LNCAP (cell line): ENCODE data around the gene VANGL2.

Experiments
- TF ChIP-seq, protein P1 (sequence below): fragments of 450-650 bp; IDR thresholded peaks from 2 replicates; pipeline ENCODE4 v1.5.1; 2017; ENCODE audit warnings: mild to moderate bottlenecking

Gene VANGL2

DNA sequence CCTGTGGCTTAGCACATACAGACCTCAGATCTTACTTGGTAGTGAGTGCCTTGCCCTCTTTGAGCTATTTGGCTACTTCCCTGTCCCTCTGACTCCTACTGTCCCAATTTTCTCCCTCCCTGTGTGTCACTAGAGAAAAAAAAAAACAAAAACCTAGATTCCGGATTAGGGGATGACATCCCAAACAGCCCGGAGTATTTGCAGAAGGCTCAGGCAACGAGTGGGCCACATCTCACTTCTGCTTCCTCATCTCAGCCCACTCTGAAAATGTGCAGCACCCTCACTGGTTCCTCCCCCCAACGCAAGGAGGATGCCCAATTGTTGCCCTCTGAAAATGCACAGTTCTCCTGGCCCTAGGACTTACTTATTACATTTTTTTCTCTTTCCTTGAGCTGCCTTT, 28.6 kb upstream of the VANGL2 start:
- TF ChIP-seq, protein P1, sequence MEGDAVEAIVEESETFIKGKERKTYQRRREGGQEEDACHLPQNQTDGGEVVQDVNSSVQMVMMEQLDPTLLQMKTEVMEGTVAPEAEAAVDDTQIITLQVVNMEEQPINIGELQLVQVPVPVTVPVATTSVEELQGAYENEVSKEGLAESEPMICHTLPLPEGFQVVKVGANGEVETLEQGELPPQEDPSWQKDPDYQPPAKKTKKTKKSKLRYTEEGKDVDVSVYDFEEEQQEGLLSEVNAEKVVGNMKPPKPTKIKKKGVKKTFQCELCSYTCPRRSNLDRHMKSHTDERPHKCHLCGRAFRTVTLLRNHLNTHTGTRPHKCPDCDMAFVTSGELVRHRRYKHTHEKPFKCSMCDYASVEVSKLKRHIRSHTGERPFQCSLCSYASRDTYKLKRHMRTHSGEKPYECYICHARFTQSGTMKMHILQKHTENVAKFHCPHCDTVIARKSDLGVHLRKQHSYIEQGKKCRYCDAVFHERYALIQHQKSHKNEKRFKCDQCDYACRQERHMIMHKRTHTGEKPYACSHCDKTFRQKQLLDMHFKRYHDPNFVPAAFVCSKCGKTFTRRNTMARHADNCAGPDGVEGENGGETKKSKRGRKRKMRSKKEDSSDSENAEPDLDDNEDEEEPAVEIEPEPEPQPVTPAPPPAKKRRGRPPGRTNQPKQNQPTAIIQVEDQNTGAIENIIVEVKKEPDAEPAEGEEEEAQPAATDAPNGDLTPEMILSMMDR, result no peak

DNA sequence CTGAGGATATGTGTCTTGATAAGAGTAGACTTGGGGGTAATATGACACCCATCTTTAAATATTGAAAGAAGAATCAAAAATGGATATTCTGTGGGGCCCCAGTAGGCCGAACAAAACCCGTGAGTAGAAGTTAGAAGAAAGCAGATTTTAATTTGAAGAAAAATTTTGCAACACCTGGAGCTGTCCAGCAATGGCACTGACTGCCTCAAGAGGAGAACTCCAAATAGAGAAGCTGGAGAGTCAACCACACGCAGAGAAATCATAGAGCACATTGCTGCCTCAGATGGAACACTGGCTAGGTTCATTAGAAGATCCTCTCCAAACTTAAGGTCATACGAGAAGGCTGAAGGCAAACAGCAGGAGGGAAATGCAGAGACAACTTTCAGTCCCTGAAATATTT, 26.7 kb upstream of the VANGL2 start:
- TF ChIP-seq, protein P1, result no peak

DNA sequence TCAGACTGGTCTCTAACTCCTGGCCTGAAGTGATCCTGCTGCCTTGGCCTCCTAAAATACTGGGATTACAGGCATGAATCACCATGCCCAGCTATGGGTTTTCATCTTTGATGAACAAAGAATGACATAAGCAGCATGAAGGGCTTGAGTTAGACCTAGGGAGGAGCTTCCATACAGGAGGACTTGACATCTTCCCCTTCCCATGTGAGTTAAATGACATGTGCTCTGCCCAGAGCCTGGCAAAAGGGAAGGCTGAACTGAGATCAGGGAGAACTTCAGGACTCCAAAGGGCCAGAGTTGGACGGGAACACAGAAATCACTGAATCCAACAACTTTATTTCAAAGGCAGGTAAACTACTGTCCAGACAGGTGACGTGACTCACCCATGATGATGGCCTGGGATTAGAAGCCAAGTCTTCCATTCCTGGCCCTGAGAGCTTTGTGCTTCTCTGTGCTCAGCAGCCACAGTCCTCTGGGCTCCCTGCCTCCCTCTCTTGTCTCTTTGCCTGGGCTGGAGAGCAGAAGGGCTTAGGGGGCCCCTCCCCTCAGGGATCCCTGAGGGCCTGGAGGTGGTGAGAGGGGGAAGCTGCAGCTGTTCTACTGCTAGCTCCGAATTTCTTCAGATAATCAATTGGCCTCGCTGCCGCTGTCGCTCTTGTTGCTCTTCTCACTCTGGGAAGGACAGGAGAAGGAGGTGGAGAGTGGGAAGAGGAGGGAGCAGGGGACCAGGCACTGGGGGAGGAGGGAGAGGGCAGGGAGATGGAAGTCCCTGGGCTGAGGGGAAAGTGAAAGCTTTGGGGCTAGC, 25.9 kb upstream of the VANGL2 start:
- TF ChIP-seq, protein P1, result no peak

DNA sequence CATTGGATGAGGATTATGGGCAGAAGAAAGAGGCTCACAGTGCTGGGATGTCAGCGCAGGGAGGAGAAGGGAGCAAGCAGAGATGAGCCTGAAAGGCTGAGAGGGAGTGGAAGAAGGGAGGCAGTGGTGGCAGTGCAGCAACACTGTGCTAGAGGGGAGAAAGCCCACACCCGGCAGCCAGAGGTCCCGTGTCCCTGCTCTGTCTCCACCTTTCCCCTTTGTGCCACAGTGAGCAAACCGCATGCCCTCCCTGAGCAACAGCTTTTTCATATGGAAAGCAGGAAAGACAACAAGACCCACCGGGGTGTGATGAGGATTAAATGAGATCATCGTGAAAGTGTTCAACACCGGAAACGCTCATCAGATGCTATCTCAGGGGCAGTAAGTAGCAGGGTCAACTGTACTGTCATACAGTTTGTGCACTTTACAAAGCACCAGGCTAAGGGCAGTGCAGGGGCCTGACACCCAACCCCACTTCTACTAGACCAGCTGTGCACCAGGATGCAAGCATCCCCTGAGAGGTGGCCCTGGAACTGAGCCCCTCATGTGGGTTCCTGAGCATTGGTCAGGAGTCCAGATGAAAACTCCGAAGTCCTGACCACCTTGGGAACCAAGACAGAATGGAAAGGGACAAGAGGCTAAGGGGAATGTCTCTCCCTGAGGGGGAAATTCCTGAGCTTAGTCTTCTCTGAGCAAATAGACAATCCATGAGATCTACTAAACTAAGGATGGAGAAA, 24.4 kb upstream of the VANGL2 start:
- TF ChIP-seq, protein P1, result no peak

DNA sequence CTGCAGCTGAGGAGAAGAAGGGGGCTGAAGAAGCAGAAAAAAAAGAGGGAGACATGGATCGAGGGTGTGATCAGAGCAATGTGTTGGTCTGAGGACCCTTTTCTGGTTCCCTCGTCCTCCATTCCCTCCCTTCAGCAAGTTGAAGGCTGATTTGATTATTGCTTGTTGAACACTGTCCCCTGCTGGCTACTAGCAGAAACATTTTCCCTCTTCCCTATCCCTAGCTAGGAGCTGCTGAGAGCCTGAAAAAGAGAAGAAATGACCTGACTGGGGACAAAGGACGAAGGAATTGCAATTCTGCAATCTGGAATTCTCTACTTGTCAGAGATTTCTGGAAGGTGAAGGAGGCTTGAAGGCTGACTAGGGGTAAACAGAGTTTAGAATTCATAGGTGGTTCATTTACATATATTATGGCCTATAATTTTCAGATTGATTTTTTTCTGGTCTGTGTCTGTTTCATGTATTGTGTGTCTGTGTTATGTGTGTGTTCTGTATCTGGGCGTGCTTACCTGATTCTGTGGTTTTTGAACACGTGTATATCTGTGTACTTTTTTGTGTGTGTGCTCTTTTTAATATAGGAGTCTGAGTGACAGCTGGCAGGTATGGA, 23.7 kb upstream of the VANGL2 start:
- TF ChIP-seq, protein P1, result peak; percentile 98

DNA sequence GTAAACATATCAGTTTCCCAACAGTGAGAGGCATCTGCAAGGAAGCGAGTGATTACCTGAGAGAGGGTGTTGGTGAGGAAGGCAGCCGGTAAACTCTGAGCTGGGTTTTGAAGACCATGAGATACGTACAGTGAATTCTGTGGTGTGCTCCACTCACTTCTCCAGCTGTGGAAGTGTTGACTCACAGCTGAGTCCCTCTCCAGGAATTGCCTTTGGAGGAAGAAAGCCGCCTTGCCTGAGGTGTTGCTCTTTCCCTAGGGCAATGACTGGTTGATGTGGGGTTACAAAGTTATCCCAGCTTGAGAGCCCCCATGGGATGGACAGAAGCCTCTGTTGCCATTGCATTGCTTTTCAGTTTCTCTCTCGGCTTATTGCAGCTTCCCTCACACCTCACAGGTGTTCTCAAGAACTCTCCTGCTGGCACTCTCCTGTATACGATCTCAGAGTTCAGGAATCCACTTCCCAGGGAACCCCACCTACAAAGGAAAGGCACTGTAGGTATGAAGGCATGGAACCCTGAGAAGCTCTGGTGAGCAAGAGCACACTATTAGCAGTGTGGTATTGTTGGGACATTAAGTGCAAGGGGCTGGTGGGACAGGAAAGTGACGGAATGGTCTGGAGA, 22.7 kb upstream of the VANGL2 start:
- TF ChIP-seq, protein P1, result no peak

DNA sequence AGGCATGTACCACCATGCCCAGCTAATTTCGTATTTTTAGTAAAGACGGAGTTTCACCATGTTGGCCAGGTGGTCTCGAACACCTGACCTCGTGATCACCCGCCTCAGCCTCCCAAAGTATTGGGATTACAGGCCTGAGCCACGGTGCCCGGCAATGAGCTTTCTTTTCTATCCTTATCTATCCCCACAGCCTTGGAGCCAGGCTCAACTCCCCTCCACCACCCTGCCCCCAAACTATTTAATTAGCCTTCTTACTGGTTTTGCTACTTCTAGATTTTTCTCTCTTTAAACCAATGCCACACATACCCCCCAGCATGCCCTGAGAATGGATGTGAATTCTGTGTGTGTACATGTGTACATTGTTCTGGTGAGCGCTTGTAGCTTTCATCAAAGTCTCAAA, 5.7 kb upstream of the VANGL2 start:
- TF ChIP-seq, protein P1, result no peak
